ENCODE results near the gene AKT3. TPM values are rescaled to one million over a fixed set of nuclear protein-coding genes. Genes with fewer than 3 reads are reported as not detected.
A peak's percentile ranks its signal among the peaks of the same experiment; 100 is the strongest.

Gene AKT3
- total RNA-seq, 2 experiments from 2014 or later = 29.3 to 34.6 TPM

DNA sequence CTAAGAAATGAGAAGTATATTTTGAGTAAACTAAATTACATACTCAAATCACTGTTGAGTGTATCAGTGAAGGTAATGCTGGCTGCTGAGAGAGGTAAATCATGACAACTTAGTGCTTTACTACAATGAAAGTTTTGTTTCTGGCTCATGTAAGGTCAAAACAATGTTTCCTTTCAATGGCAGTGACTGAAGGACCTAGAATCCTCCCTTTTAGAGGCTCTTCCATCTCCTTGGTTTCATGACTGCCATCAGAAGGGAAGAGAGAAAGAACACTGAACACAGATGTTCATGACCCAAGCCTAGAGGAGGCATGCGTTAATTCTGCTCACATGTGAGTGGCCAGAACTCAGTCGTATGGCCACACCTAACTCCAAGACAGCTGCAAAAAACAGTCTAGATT is 130.6 kb downstream of the AKT3 start:
- H3K4me3 Mint-ChIP-seq = no peak overlapping the region
- H3K27me3 Mint-ChIP-seq = no peaks in the 10 kb centered on the region
- ChIA-PET POLR2A (no interaction called here), CTCF (no interaction called here)
- ATAC-seq = no peak
- H3K4me1 Mint-ChIP-seq = peaks cover 34% of the 10 kb centered on the region
- DNase-seq = no peak
- intact Hi-C loops (cut with DNase I, micrococcal nuclease) = no loop called here
- no peaks in the 10 kb centered on the region for H3K9me3 Mint-ChIP-seq (ENCODE audit: low read depth)
- no peak overlapping the region for H3K27ac Mint-ChIP-seq
- peaks cover 5% of the 10 kb centered on the region for H3K36me3 Mint-ChIP-seq (ENCODE audit: low read depth)

DNA sequence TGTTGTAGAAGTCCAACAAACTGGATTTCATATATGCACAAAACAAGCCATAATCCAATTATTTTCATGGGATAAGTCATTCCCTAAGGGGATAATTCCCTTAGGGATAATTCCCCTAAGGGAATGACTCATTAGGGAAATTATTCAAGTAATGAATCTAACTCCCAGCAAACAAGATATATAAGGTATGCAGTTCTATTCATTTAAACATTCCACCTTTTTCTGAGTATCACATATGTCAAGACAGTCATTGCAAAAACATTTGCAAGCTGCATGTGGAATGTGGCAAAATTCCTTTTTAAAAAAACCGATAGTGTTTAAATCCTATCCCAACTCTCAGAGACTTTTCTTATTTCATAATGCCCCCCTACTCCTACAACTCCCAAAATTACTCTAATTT is 131.2 kb downstream of the AKT3 start:
- no peaks in the 10 kb centered on the region for H3K9me3 Mint-ChIP-seq (ENCODE audit: low read depth)
- CTCF ChIA-PET = interaction anchor here (1.2 to 2.0 kb wide), 2 partner anchors 11 to 15 kb away, joined by 3 to 4 read pairs; no protein-coding TSS in a partner anchor
- H3K27me3 Mint-ChIP-seq = no peaks in the 10 kb centered on the region
- DNase-seq (no peak), ATAC-seq (no peak)
- no peak overlapping the region for H3K4me3 Mint-ChIP-seq
- intact Hi-C loops (cut with DNase I, micrococcal nuclease) = no loop called here
- H3K27ac Mint-ChIP-seq = no peak overlapping the region
- H3K4me1 Mint-ChIP-seq = peaks cover 30% of the 10 kb centered on the region
- POLR2A ChIA-PET = no interaction called here
- peaks cover 3% of the 10 kb centered on the region for H3K36me3 Mint-ChIP-seq (ENCODE audit: low read depth)

DNA sequence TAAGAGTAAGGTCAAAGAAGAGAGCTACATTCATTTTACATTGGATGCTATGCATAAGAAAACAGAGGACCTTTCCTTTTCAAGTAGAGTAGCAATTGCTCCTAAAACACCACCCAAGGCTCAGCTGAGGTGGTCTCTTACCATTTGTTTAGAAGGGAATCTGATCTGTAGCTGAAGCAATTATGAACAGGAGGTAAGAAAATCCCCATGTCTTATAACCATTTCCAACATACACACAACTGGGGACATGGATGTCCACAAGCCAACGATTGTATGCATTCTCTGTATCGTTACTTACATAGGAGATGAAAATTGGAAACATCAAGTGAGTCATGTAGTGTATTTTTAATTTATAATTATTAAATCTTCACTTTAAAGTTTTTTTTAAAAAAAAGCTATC is 132.0 kb downstream of the AKT3 start:
- ChIA-PET POLR2A (no interaction called here), CTCF (interaction anchor here (0.8 to 2.0 kb wide), 4 partner anchors 12 to 31 kb away, joined by 3 to 4 read pairs (median 4); no protein-coding TSS in a partner anchor)
- no peaks in the 10 kb centered on the region for H3K9me3 Mint-ChIP-seq (ENCODE audit: low read depth)
- H3K27me3 Mint-ChIP-seq = no peaks in the 10 kb centered on the region
- peaks cover 23% of the 10 kb centered on the region for H3K4me1 Mint-ChIP-seq
- no peak overlapping the region for H3K27ac Mint-ChIP-seq
- ATAC-seq (no peak), DNase-seq (no peak)
- intact Hi-C loops (cut with DNase I, micrococcal nuclease) = no loop called here
- no peak overlapping the region for H3K4me3 Mint-ChIP-seq
- H3K36me3 Mint-ChIP-seq (ENCODE audit: low read depth) = peaks cover 3% of the 10 kb centered on the region

DNA sequence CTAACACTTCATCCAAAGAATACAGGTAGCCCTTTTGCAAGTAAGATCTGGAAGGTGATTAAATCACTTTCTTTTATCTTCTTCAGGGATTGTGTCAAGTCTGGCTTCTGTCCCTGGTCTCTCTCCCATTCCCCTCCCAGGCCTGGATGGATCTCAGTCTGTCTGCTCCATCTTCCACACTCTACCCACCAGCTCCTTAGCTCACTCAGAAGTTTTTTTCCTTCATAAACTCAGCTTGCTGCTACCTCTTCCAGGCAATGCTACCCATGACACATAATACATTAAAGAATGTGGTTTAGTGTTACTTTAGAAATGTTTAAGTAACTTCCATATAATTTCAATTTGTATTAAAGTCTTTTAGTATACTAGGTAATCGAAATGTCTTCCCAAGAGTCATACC is 133.1 kb downstream of the AKT3 start:
- intact Hi-C loops (cut with DNase I, micrococcal nuclease) = no loop called here
- ATAC-seq = no peak
- CTCF ChIA-PET = interaction anchor here (0.5 to 2.0 kb wide), 3 partner anchors 13 to 140 kb away, joined by 4 to 5 read pairs (median 4); no protein-coding TSS in a partner anchor

DNA sequence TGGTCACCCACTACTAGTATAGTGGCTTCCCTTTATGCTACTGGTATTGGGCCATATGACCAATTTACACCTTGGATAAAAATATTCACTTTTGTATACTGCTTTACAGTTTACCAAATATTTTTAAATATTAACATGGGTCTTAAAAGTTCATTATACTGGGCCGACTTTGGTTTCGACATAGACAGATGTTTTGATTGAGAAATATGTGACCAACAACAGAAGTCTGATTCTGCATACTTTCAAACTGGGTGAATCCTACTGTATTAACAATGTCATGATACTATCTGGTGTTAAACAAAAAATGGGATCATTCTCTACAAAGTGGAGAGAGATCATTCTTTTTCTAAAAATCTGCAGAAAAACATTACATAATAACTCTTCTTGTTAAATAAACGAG is 134.8 kb downstream of the AKT3 start:
- Mint-ChIP-seq H3K36me3 (ENCODE audit: low read depth) (peaks cover 3% of the 10 kb centered on the region), H3K4me3 (no peak overlapping the region), H3K9me3 (ENCODE audit: low read depth) (no peaks in the 10 kb centered on the region), H3K4me1 (peaks cover 28% of the 10 kb centered on the region), H3K27me3 (no peaks in the 10 kb centered on the region), H3K27ac (no peak overlapping the region)
- intact Hi-C loops (cut with DNase I, micrococcal nuclease) = no loop called here
- ChIA-PET POLR2A (no interaction called here), CTCF (no interaction called here)
- ATAC-seq (no peak), DNase-seq (no peak)

More for the DNA sequence above, 133.1 kb downstream of the AKT3 start:
- H3K4me3 Mint-ChIP-seq = no peak overlapping the region
- H3K4me1 Mint-ChIP-seq = peaks cover 19% of the 10 kb centered on the region
- no peaks in the 10 kb centered on the region for H3K9me3 Mint-ChIP-seq (ENCODE audit: low read depth)
- peaks cover 3% of the 10 kb centered on the region for H3K36me3 Mint-ChIP-seq (ENCODE audit: low read depth)
- POLR2A ChIA-PET = no interaction called here
- no peak for DNase-seq
- peak overlapping the region; percentile 4 for H3K27ac Mint-ChIP-seq
- H3K27me3 Mint-ChIP-seq = no peaks in the 10 kb centered on the region

DNA sequence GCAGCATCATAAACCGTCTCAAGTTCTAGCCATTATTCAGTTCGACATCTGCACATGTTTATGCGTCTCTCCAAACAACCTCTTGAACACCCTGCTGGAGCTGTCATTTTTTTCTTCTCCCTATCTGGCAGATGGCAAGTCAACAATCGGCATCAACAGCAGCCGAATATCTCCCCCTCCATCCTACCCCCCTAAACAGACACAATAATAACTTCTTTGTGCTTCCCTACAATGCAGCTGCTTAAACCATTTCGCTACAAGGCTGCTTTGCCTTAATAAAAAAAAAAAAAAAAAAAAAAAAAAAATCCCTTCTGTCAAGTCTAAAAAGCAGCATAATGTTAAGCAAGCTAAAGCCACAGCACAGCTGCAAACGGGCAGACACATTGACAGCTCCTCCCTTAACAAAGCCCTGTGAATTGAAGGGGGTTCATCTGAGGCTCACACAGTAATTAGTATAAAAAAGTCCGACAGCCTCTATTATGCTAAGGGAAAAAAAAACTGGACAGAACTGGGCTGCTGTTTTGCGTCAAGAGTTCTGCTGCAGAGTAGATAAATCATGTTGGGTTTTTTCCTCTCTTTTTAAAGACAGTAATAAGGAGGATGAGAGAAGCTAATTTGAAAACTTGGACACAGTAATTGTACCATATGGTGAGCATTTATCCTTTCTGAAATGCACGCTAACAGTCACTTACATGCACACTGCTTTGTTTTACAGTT is 136.4 kb downstream of the AKT3 start:
- H3K4me3 Mint-ChIP-seq = no peak overlapping the region
- intact Hi-C loops (cut with DNase I, micrococcal nuclease) = loop anchor here in 1 of 2 experiments (5.0 kb wide), 1 partner anchor 559 kb away; no protein-coding TSS in a partner anchor

DNA sequence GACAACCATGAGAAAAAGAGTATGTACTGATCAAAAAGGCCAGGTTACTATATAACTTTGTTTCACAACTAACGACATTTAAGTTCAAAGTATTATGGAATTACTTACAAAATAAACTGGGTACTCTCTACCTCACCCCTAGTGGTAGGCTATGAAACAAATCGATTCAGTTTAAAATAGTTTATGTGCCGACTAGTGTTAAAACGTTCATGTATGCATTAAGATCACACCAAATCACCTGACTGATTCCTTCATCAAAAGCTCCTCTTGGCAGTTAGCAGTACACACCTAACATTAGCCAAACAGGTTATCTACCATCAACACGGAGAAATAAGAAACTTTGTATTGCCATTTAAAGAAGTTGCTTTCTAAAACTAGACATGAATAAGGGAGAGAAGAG is 137.1 kb downstream of the AKT3 start:
- Mint-ChIP-seq H3K36me3 (ENCODE audit: low read depth) (no peaks in the 10 kb centered on the region), H3K4me1 (peaks cover 25% of the 10 kb centered on the region), H3K27ac (no peak overlapping the region), H3K4me3 (no peak overlapping the region), H3K27me3 (no peaks in the 10 kb centered on the region), H3K9me3 (ENCODE audit: low read depth) (no peaks in the 10 kb centered on the region)
- CTCF ChIA-PET = no interaction called here
- DNase-seq = no peak
- intact Hi-C loops (cut with DNase I, micrococcal nuclease) = loop anchor here in 1 of 2 experiments (5.0 kb wide), 1 partner anchor 559 kb away; no protein-coding TSS in a partner anchor
- no peak for ATAC-seq
- POLR2A ChIA-PET = no interaction called here

More for the DNA sequence above, 136.4 kb downstream of the AKT3 start:
- peaks cover 25% of the 10 kb centered on the region for H3K4me1 Mint-ChIP-seq
- H3K9me3 Mint-ChIP-seq (ENCODE audit: low read depth) = no peaks in the 10 kb centered on the region
- no peak overlapping the region for H3K27ac Mint-ChIP-seq
- DNase-seq (no peak), ATAC-seq (no peak)
- POLR2A ChIA-PET = interaction anchor here (0.7 kb wide), 1 partner anchor 289 kb away, joined by 3 read pairs; no protein-coding TSS in a partner anchor
- CTCF ChIA-PET = interaction anchor here (0.7 to 1.2 kb wide), 2 partner anchors 279 to 449 kb away, joined by 3 read pairs; no protein-coding TSS in a partner anchor
- H3K36me3 Mint-ChIP-seq (ENCODE audit: low read depth) = no peaks in the 10 kb centered on the region
- H3K27me3 Mint-ChIP-seq = no peaks in the 10 kb centered on the region

DNA sequence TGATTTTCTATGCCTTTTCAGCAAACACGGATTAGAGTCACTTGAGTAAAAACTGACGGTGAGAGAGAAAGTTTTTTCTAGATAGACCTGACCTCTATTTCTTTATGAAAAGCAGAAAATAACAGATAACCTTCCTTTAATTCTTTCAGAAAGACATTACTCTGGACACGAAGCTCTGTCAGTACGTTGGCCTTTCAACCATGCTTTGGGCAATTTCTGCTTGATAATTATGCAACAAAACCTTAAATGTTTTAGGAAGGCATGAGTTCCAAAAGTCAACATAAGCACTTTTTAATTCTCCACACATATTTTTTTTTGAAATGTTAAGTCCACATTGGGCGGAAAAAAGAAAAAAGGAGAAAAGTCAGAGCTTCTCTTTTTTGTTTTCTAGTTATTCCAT is 137.8 kb downstream of the AKT3 start:
- intact Hi-C loops (cut with DNase I, micrococcal nuclease) = loop anchor here in 1 of 2 experiments (5.0 kb wide), 1 partner anchor 560 kb away; no protein-coding TSS in a partner anchor
- H3K27me3 Mint-ChIP-seq = no peaks in the 10 kb centered on the region
- CTCF ChIA-PET = interaction anchor here (0.6 kb wide), 1 partner anchor 18 kb away, joined by 3 read pairs; no protein-coding TSS in a partner anchor

DNA sequence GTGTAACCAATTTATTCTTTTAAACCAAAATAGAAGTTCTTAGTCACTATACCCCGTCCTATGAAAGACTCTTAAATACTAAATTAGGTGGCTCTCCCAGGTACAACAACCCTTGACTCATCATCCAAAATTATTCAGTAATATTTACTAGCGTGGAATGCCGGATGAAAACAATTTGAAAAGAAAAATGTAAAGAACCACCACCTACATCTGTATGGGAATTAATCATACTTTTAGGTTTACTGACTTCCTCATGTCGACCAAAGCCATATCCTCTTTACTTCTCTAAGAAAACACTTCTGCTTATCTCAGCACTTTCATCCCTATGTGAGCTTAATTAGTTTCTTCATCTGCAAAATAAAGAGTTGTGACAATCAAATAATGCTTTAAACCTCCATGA is 139.6 kb downstream of the AKT3 start:
- ATAC-seq (peak; percentile 30), DNase-seq (no peak)
- intact Hi-C loops (cut with DNase I, micrococcal nuclease) = loop anchor here in 1 of 2 experiments (5.0 kb wide), 1 partner anchor 562 kb away; no protein-coding TSS in a partner anchor
- H3K4me1 Mint-ChIP-seq = peaks cover 20% of the 10 kb centered on the region
- no peaks in the 10 kb centered on the region for H3K9me3 Mint-ChIP-seq (ENCODE audit: low read depth)
- CTCF ChIA-PET = interaction anchor here (0.6 to 1.1 kb wide), 5 partner anchors 11 to 562 kb away, joined by 3 to 4 read pairs (median 3); no protein-coding TSS in a partner anchor
- H3K36me3 Mint-ChIP-seq (ENCODE audit: low read depth) = no peaks in the 10 kb centered on the region
- no peaks in the 10 kb centered on the region for H3K27me3 Mint-ChIP-seq
- no peak overlapping the region for H3K4me3 Mint-ChIP-seq
- no peak overlapping the region for H3K27ac Mint-ChIP-seq
- POLR2A ChIA-PET = no interaction called here

More for the DNA sequence above, 137.8 kb downstream of the AKT3 start:
- POLR2A ChIA-PET = interaction anchor here (0.7 kb wide), 1 partner anchor 34 kb away, joined by 4 read pairs; no protein-coding TSS in a partner anchor
- no peaks in the 10 kb centered on the region for H3K36me3 Mint-ChIP-seq (ENCODE audit: low read depth)
- no peak for DNase-seq
- H3K27ac Mint-ChIP-seq = no peak overlapping the region
- peaks cover 25% of the 10 kb centered on the region for H3K4me1 Mint-ChIP-seq
- H3K4me3 Mint-ChIP-seq = no peak overlapping the region
- ATAC-seq = no peak
- no peaks in the 10 kb centered on the region for H3K9me3 Mint-ChIP-seq (ENCODE audit: low read depth)

DNA sequence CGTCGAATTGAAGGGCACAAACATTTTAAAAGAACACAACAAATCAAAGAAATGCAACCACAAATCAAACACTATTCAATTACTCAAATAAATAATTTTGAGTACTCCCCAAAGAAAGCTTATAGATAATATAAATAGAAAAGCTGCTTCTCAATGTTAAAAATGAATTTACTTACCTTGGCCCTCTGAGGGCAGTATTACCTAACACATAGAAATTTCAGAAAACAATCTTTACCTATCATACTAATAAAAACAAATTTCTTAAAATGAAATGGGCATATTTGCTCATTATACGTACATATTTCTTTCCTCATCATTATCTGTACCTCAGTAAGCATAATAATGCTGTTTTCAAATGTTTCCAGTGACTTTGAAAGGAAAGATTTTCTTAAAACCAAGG is 141.8 kb downstream of the AKT3 start:
- POLR2A ChIA-PET = no interaction called here
- ATAC-seq = no peak
- Mint-ChIP-seq H3K9me3 (ENCODE audit: low read depth) (no peaks in the 10 kb centered on the region), H3K4me1 (peaks cover 16% of the 10 kb centered on the region), H3K4me3 (no peak overlapping the region), H3K27ac (no peak overlapping the region), H3K36me3 (ENCODE audit: low read depth) (no peaks in the 10 kb centered on the region), H3K27me3 (no peaks in the 10 kb centered on the region)
- CTCF ChIA-PET = interaction anchor here (1.0 kb wide), 1 partner anchor 42 kb away, joined by 4 read pairs; no protein-coding TSS in a partner anchor
- no peak for DNase-seq
- intact Hi-C loops (cut with DNase I, micrococcal nuclease) = loop anchor here in 1 of 2 experiments (1.0 kb wide), 2 partner anchors 239 to 565 kb away; no protein-coding TSS in a partner anchor

DNA sequence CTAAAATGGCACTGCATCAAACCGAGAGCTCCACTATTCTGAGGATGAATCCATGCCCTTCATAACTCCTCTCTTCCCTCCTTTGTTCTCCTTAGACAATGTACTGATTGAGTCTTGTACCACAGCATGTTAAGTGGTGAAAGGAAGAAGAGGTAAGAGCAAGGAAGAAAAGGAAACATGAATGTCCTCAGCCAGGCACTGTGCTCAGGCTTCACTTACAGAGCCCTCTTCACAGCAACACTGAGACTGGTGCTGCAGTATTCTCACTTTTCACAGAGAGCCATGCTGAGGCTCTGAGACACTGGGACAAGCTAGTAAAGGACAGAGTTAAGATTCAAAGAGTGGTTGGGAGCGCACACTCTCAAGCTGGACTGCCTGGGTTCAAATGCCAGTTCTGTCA is 143.5 kb downstream of the AKT3 start:
- Mint-ChIP-seq H3K27me3 (no peaks in the 10 kb centered on the region), H3K27ac (no peak overlapping the region), H3K4me3 (no peak overlapping the region), H3K9me3 (ENCODE audit: low read depth) (no peaks in the 10 kb centered on the region), H3K4me1 (peaks cover 12% of the 10 kb centered on the region), H3K36me3 (ENCODE audit: low read depth) (no peaks in the 10 kb centered on the region)
- no peak for DNase-seq
- POLR2A ChIA-PET = no interaction called here
- intact Hi-C loops (cut with DNase I, micrococcal nuclease) = no loop called here
- ATAC-seq = no peak
- CTCF ChIA-PET = interaction anchor here (0.6 kb wide), 1 partner anchor 45 kb away, joined by 3 read pairs; no protein-coding TSS in a partner anchor

DNA sequence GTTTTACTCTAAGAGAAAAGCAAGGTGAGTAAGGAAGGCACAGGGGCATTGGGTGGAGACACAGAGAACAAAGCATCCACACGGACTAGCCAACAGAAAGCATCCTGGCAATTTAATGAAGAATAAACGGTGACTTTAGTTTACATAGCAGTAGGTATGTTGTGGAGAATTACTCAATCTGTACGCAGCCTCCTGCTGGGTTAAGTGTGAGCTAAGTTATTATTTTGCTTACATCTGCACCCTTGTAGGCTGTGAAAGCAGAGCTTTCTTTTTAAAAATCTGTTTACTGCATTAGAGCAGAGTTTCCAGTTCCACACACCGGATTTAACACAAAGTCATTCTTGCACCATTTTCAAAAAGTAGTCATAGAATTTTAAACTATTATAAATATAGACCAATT is 144.5 kb downstream of the AKT3 start:
- Mint-ChIP-seq H3K27me3 (no peaks in the 10 kb centered on the region), H3K27ac (no peak overlapping the region), H3K4me3 (no peak overlapping the region), H3K9me3 (ENCODE audit: low read depth) (no peaks in the 10 kb centered on the region), H3K36me3 (ENCODE audit: low read depth) (no peaks in the 10 kb centered on the region), H3K4me1 (peaks cover 4% of the 10 kb centered on the region)
- ATAC-seq = no peak
- POLR2A ChIA-PET = no interaction called here
- CTCF ChIA-PET = interaction anchor here (0.9 to 1.1 kb wide), 2 partner anchors 21 to 27 kb away, joined by 3 to 4 read pairs; no protein-coding TSS in a partner anchor
- DNase-seq = no peak
- intact Hi-C loops (cut with DNase I, micrococcal nuclease) = no loop called here

All from activated CD4-positive, alpha-beta T cell treated with anti-CD3 and anti-CD28 coated beads for 36 hours (primary cell).